Transverse colon (tissue), 4 donors: Measurements from ENCODE around the gene TRAF2. TPM values are rescaled to one million over a fixed set of nuclear protein-coding genes. Genes with fewer than 3 reads are reported as not detected.

ENCODE experiments used
- DNase-seq: peaks from one replicate; pipeline ENCODE4 v3.0.0-alpha.2; 2019
- H3K27ac ChIP-seq, 4 donors: fragments of 200-600 bp; sonication (generic); 2 replicates each; pipeline ENCODE4 v1.5.1; 2016 to 2018; ENCODE audit warnings: inconsistent platforms in 4 of 4
- H3K27me3 ChIP-seq: fragments of 200-600 bp; sonication (generic); 2 replicates; pipeline ENCODE4 v1.5.1; 2017; ENCODE audit warnings: inconsistent platforms
- H3K36me3 ChIP-seq, 4 donors: fragments of 200-600 bp; sonication (generic); 2 replicates each; pipeline ENCODE4 v1.5.1; 2017 to 2019; ENCODE audit warnings: inconsistent platforms in 4 of 4
- H3K4me1 ChIP-seq, 4 donors: fragments of 200-600 bp; sonication (generic); 2 replicates each; pipeline ENCODE4 v1.5.1; 2017 to 2020; ENCODE audit warnings: inconsistent platforms in 4 of 4
- H3K4me3 ChIP-seq, 4 donors: fragments of 200-600 bp; sonication (generic); 1 replicate in 1 of 4; 2 replicates in 3 of 4; pipeline versions ENCODE4 v1.5.1 to v1.6.1; 2017 to 2019; ENCODE audit warnings: inconsistent platforms in 4 of 4
- H3K9me3 ChIP-seq, 2 donors: fragments of 200-600 bp; sonication (generic); 2 replicates each; pipeline ENCODE4 v1.5.1; 2017 to 2019; ENCODE audit warnings: inconsistent platforms in 2 of 2
- CTCF ChIP-seq, 5 experiments: fragments of 200-600 bp in 3 of 5; fragments of 450-650 bp in 2 of 5; sonication (generic) in 3 of 5; IDR thresholded peaks; 1 replicate in 2 of 5; 2 replicates in 3 of 5; pipeline ENCODE4 v1.5.1; 2016 to 2017; ENCODE audit warnings: antibody characterized with exemption in 5 of 5, inconsistent platforms in 3 of 5, mild to moderate bottlenecking in 2 of 5, moderate library complexity in 1 of 5
- EP300 ChIP-seq: sonication (generic); formaldehyde crosslinking; IDR thresholded peaks from one replicate; pipeline ENCODE4 v1.6.1; 2017; ENCODE audit warnings: antibody characterized with exemption, low read depth
- POLR2A ChIP-seq: fragments of 450-650 bp; IDR thresholded peaks from one replicate; pipeline ENCODE4 v1.6.1; 2016; ENCODE audit warnings: antibody characterized with exemption, mild to moderate bottlenecking, moderate library complexity
- POLR2AphosphoS5 ChIP-seq, 3 donors: sonication (generic); formaldehyde crosslinking; IDR thresholded peaks; one replicate each; pipeline ENCODE4 v1.6.1; 2016; ENCODE audit warnings: antibody characterized with exemption in 3 of 3
- WGBS, 2 donors: methylation state at CpG; one replicate each; pipeline ENCODE4 v1.1.5; 2018; ENCODE audit warnings: low coverage in 1 of 2; 5-methylcytosine and 5-hydroxymethylcytosine counted together
- in situ Hi-C, 4 donors: fragments of 200-750 bp; cut with MboI; loops; one replicate each; pipeline versions ENCODE4 v1.15.0 to v1.15.1; 2017; ENCODE audit warnings: low sequenced_read_pairs in 3 of 4, low pct_ligation_motif_present in 1 of 4, low pct_unique_long_range_greater_than_20kb in 1 of 4
- intact Hi-C: fragments of 100-400 bp; cut with DNase I; formaldehyde crosslinking; loops from one replicate; pipeline ENCODE4 v1.15.1; 2023; ENCODE audit warnings: low total_unique reads
- total RNA-seq, 4 donors: library from RNA; depleted of rRNA; stranded (reverse); fragments of >200 nt; gene quantifications; one replicate each; pipeline ENCODE4 v1.1.0, GENCODE V29; 2016

TRAF2 gene
- total RNA-seq, 4 donors from 2014 or later, result 12.5 to 60.6 (median 13.8) TPM

- intact Hi-C loops (loop anchor here (10.0 kb wide), 1 partner anchor 75 kb away; the partner anchor contains the start of gene EDF1), in situ Hi-C loops (no loop called here)
- no peak overlapping the region for H3K4me3 ChIP-seq
- 69% methylated on average over 12 of the region's 16 CpGs; no CpG with 5 or more reads in 1 of the 2 donors for WGBS, 2 donors
- TF ChIP-seq POLR2A (no peak), POLR2AphosphoS5 (IDR thresholded peaks at IDR 0.05) (peak in 1 of 3 donors; percentile 16)
- H3K27me3 ChIP-seq, result no peaks in the 10 kb centered on the region
- H3K36me3 ChIP-seq, result peaks cover 0 to 26% (median 14%) of the 10 kb centered on the region in 4 donors
- peaks cover 7 to 16% (median 13%) of the 10 kb centered on the region in 4 donors for H3K4me1 ChIP-seq
- no peak for DNase-seq
- H3K27ac ChIP-seq, result no peak overlapping the region
- H3K9me3 ChIP-seq, result no peaks in the 10 kb centered on the region
Observed at GRCh38 chr9:136939996-136940525, 53.7 kb downstream of the TRAF2 start.

- WGBS, 2 donors, result 89% methylated on average over 30 of the region's 42 CpGs; no CpG with 5 or more reads in 1 of the 2 donors
- intact Hi-C loops, result loop anchor here (10.0 kb wide), 1 partner anchor 76 kb away; the partner anchor contains the start of gene EDF1
- in situ Hi-C loops, result no loop called here
Observed at GRCh38 chr9:136940526-136941230, 54.4 kb downstream of the TRAF2 start.

GRCh38 chr9:136941231-136942111, 55.2 kb downstream of the TRAF2 start:
- Histone ChIP-seq H3K27me3 (no peaks in the 10 kb centered on the region), H3K9me3 (no peaks in the 10 kb centered on the region), H3K4me3 (no peak overlapping the region), H3K27ac (no peak overlapping the region), H3K36me3 (peaks cover 0 to 26% (median 14%) of the 10 kb centered on the region in 4 donors), H3K4me1 (peaks cover 7 to 16% (median 13%) of the 10 kb centered on the region in 4 donors)
- intact Hi-C loops (loop anchor here (10.0 kb wide), 1 partner anchor 77 kb away; the partner anchor contains the start of gene EDF1), in situ Hi-C loops (no loop called here)
- WGBS, 2 donors, result 96% methylated on average over 46 of the region's 55 CpGs; no CpG with 5 or more reads in 1 of the 2 donors
- no peak for DNase-seq
- no peak for TF ChIP-seq POLR2A
- no peak for TF ChIP-seq EP300
- TF ChIP-seq CTCF (IDR thresholded peaks at IDR 0.05), result no peak
- no peak for TF ChIP-seq POLR2AphosphoS5 (IDR thresholded peaks at IDR 0.05)

More at GRCh38 chr9:136940526-136941230, 54.4 kb downstream of the TRAF2 start:
- Histone ChIP-seq H3K27ac (no peak overlapping the region), H3K27me3 (no peaks in the 10 kb centered on the region), H3K9me3 (no peaks in the 10 kb centered on the region), H3K4me3 (no peak overlapping the region), H3K36me3 (peaks cover 0 to 26% (median 14%) of the 10 kb centered on the region in 4 donors), H3K4me1 (peaks cover 7 to 16% (median 13%) of the 10 kb centered on the region in 4 donors)
- DNase-seq, result no peak
- TF ChIP-seq CTCF (IDR thresholded peaks at IDR 0.05) (no peak), POLR2AphosphoS5 (IDR thresholded peaks at IDR 0.05) (no peak), EP300 (no peak), POLR2A (no peak)

- no peak for DNase-seq
- H3K9me3 ChIP-seq, result no peaks in the 10 kb centered on the region
- intact Hi-C loops (loop anchor here (10.0 kb wide), 1 partner anchor 77 kb away; the partner anchor contains the start of gene EDF1), in situ Hi-C loops (no loop called here)
- H3K36me3 ChIP-seq, result peaks cover 0 to 26% (median 14%) of the 10 kb centered on the region in 4 donors
- 93% methylated on average over 58 of the region's 60 CpGs; no CpG with 5 or more reads in 1 of the 2 donors for WGBS, 2 donors
- peaks cover 7 to 16% (median 13%) of the 10 kb centered on the region in 4 donors for H3K4me1 ChIP-seq
- no peaks in the 10 kb centered on the region for H3K27me3 ChIP-seq
- no peak overlapping the region for H3K27ac ChIP-seq
- TF ChIP-seq CTCF (IDR thresholded peaks at IDR 0.05) (no peak), EP300 (no peak), POLR2AphosphoS5 (IDR thresholded peaks at IDR 0.05) (no peak), POLR2A (no peak)
- H3K4me3 ChIP-seq, result no peak overlapping the region
Observed at GRCh38 chr9:136942112-136942880, 56.0 kb downstream of the TRAF2 start.
